HFF-Myc (cell line): Measurements from ENCODE around the gene STMN3.
"Not testable (repeated sequence)": the region's sequence is repeated elsewhere in the genome, so short reads cannot be mapped to it uniquely, and the experiment has no call there.

Experiments
- DNase-seq: peaks from one replicate; pipeline ENCODE4 v3.0.0-alpha.2; 2011; ENCODE audit warnings: low read depth; ENCODE audit errors: extremely low read depth
- H3K4me3 ChIP-seq: replicated peaks from 2 replicates; pipeline ENCODE4 v1.5.1; 2011; ENCODE audit warnings: low read depth, mild to moderate bottlenecking, control low read depth, low read length
- CTCF ChIP-seq: IDR thresholded peaks from 2 replicates; pipeline ENCODE4 v1.5.1; 2012; ENCODE audit warnings: mild to moderate bottlenecking, low read depth, low read length, control low read depth; ENCODE audit errors: missing control alignments

The STMN3 gene

GRCh38 chr20:63643499-63643898 lies 9.7 kb downstream of the STMN3 start:
- no peak for TF ChIP-seq CTCF
- no peak for DNase-seq

GRCh38 chr20:63642527-63643247 lies 10.5 kb downstream of the STMN3 start:
- DNase-seq = no peak
- peak overlapping the region; percentile 31 for H3K4me3 ChIP-seq
- no peak for TF ChIP-seq CTCF

More at GRCh38 chr20:63643499-63643898, 9.7 kb downstream of the STMN3 start:
- H3K4me3 ChIP-seq = no peak overlapping the region

- peak overlapping the region; percentile 31 for H3K4me3 ChIP-seq
- DNase-seq = no peak
- peak; percentile 7 for TF ChIP-seq CTCF
Measured at GRCh38 chr20:63641792-63642523, 11.3 kb downstream of the STMN3 start.

- TF ChIP-seq CTCF = no peak
- no peak overlapping the region for H3K4me3 ChIP-seq
- DNase-seq = no peak
Measured at GRCh38 chr20:63641146-63641791, 12.0 kb downstream of the STMN3 start.

- H3K4me3 ChIP-seq, DNase-seq: not testable (repeated sequence)
Measured at GRCh38 chr20:63640686-63641085, 12.5 kb downstream of the STMN3 start.

GRCh38 chr20:63640086-63640485 lies 13.1 kb downstream of the STMN3 start:
- no peak for TF ChIP-seq CTCF
- no peak for DNase-seq
- no peak overlapping the region for H3K4me3 ChIP-seq
